Trophoblast cell (in vitro differentiated cells and primary cell): ENCODE results near the gene GFRA1.

ENCODE experiments used
- DNase-seq, 2 donors: peaks; one replicate each; pipeline ENCODE4 v3.0.0-alpha.2; 2016
- H2AFZ ChIP-seq: 2 replicates; pipeline ENCODE4 v1.6.1; 2013; ENCODE audit warnings: low read length, moderate library complexity, mild to moderate bottlenecking; ENCODE audit not compliant: insufficient read depth, poor library complexity
- H2AK5ac ChIP-seq: 2 replicates; pipeline ENCODE4 v1.6.1; 2013; ENCODE audit warnings: mild to moderate bottlenecking, low read length
- H2BK120ac ChIP-seq: 2 replicates; pipeline ENCODE4 v1.6.1; 2013; ENCODE audit warnings: low read length, mild to moderate bottlenecking, moderate library complexity; ENCODE audit not compliant: insufficient read depth, poor library complexity
- H2BK12ac ChIP-seq: 2 replicates; pipeline ENCODE4 v1.6.1; 2013; ENCODE audit warnings: mild to moderate bottlenecking, low read length, moderate library complexity
- H2BK5ac ChIP-seq: 2 replicates; pipeline ENCODE4 v1.6.1; 2013; ENCODE audit warnings: low read length, low read depth, moderate library complexity, mild to moderate bottlenecking; ENCODE audit not compliant: poor library complexity
- H3K14ac ChIP-seq: 2 replicates; pipeline ENCODE4 v1.6.1; 2013; ENCODE audit warnings: mild to moderate bottlenecking, low read length
- H3K18ac ChIP-seq: 2 replicates; pipeline ENCODE4 v1.6.1; 2013; ENCODE audit warnings: mild to moderate bottlenecking, low read length
- H3K23ac ChIP-seq: 2 replicates; pipeline ENCODE4 v1.6.1; 2013; ENCODE audit warnings: low read length
- H3K27ac ChIP-seq: 2 replicates; pipeline ENCODE4 v1.5.1; 2013; ENCODE audit warnings: low read depth, mild to moderate bottlenecking, inconsistent platforms, low read length, moderate library complexity
- H3K27me3 ChIP-seq: 2 replicates; pipeline ENCODE4 v1.6.1; 2013; ENCODE audit warnings: inconsistent platforms, mild to moderate bottlenecking, low read length, moderate library complexity; ENCODE audit not compliant: insufficient read depth
- H3K36me3 ChIP-seq, 2 experiments: 1 replicate in 1 of 2; 2 replicates in 1 of 2; pipeline ENCODE4 v1.6.1; 2013; ENCODE audit warnings: low read length in 2 of 2, mild to moderate bottlenecking in 2 of 2, moderate library complexity in 1 of 2; ENCODE audit not compliant: insufficient read depth in 2 of 2, control insufficient read depth in 1 of 2
- H3K4ac ChIP-seq: 2 replicates; pipeline ENCODE4 v1.6.1; 2013; ENCODE audit warnings: low read depth, mild to moderate bottlenecking, low read length, moderate library complexity
- H3K4me1 ChIP-seq, 2 experiments: 1 replicate in 1 of 2; 2 replicates in 1 of 2; pipeline ENCODE4 v1.6.1; 2013; ENCODE audit warnings: low read length in 2 of 2, mild to moderate bottlenecking in 2 of 2, moderate library complexity in 1 of 2; ENCODE audit not compliant: insufficient read depth in 2 of 2, control insufficient read depth in 1 of 2
- H3K4me2 ChIP-seq: 2 replicates; pipeline ENCODE4 v1.6.1; 2013; ENCODE audit warnings: inconsistent platforms, mild to moderate bottlenecking, low read length, moderate library complexity
- H3K4me3 ChIP-seq: 2 replicates; pipeline ENCODE4 v1.5.1; 2013; ENCODE audit warnings: mild to moderate bottlenecking, low read depth, low read length, inconsistent platforms
- H3K79me1 ChIP-seq: one replicate; pipeline ENCODE4 v1.6.1; 2013; ENCODE audit warnings: low read length
- H3K79me2 ChIP-seq: 2 replicates; pipeline ENCODE4 v1.6.1; 2013; ENCODE audit warnings: low read length, mild to moderate bottlenecking; ENCODE audit not compliant: control insufficient read depth, insufficient read depth, poor library complexity
- H3K9ac ChIP-seq: 2 replicates; pipeline ENCODE4 v1.6.1; 2013; ENCODE audit warnings: mild to moderate bottlenecking, low read length
- H3K9me3 ChIP-seq: 2 replicates; pipeline ENCODE4 v1.6.1; 2013; ENCODE audit warnings: low read depth, mild to moderate bottlenecking, control low read depth, inconsistent platforms, low read length; ENCODE audit not compliant: insufficient read depth
- H4K12ac ChIP-seq: 2 replicates; pipeline ENCODE4 v1.6.1; 2013; ENCODE audit warnings: low read depth, mild to moderate bottlenecking, low read length, moderate library complexity
- H4K8ac ChIP-seq: 2 replicates; pipeline ENCODE4 v1.6.1; 2013; ENCODE audit warnings: low read depth, mild to moderate bottlenecking, low read length, moderate library complexity
- H4K91ac ChIP-seq: one replicate; pipeline ENCODE4 v1.6.1; 2013; ENCODE audit warnings: low read depth, mild to moderate bottlenecking, low read length, moderate library complexity
- WGBS: extraction: QIAGEN DNeasy Blood & Tissue Kit; methylation state at CpG from one replicate; pipeline ENCODE4 v1.1.7; 2013; ENCODE audit warnings: missing lambda C conversion rate; ENCODE audit not compliant: insufficient read length, insufficient coverage; ENCODE audit errors: extremely low coverage; 5-methylcytosine and 5-hydroxymethylcytosine counted together

GFRA1 gene

GRCh38 chr10:116184512-116184794 is 88.6 kb downstream of the GFRA1 start:
- Histone ChIP-seq H3K23ac (no peak overlapping the region), H3K4ac (no peak overlapping the region), H3K79me2 (no peaks in the 10 kb centered on the region), H3K9me3 (no peaks in the 10 kb centered on the region), H4K91ac (no peak overlapping the region), H4K12ac (no peak overlapping the region), H2BK5ac (no peak overlapping the region), H3K14ac (no peak overlapping the region), H2BK120ac (no peak overlapping the region), H3K27ac (no peak overlapping the region), H3K27me3 (no peaks in the 10 kb centered on the region), H3K79me1 (no peaks in the 10 kb centered on the region), H3K36me3 (no peaks in the 10 kb centered on the region), H3K4me3 (no peak overlapping the region), H3K4me1 (no peaks in the 10 kb centered on the region), H3K4me2 (no peak overlapping the region), H2AFZ (no peak overlapping the region), H4K8ac (no peak overlapping the region), H2BK12ac (no peak overlapping the region), H3K9ac (no peak overlapping the region), H3K18ac (no peak overlapping the region), H2AK5ac (no peak overlapping the region)
- WGBS: no CpG with 5 or more reads among the region's 3 CpGs
- DNase-seq: no peak

GRCh38 chr10:116183733-116184511 is 89.1 kb downstream of the GFRA1 start:
- Histone ChIP-seq H3K18ac (no peak overlapping the region), H3K79me1 (no peaks in the 10 kb centered on the region), H2BK120ac (no peak overlapping the region), H2BK5ac (no peak overlapping the region), H4K91ac (no peak overlapping the region), H3K4me1 (no peaks in the 10 kb centered on the region), H3K79me2 (no peaks in the 10 kb centered on the region), H4K12ac (no peak overlapping the region), H4K8ac (no peak overlapping the region), H3K4me3 (no peak overlapping the region), H3K14ac (no peak overlapping the region), H3K27ac (no peak overlapping the region), H2BK12ac (no peak overlapping the region), H3K9ac (no peak overlapping the region), H2AFZ (no peak overlapping the region), H3K9me3 (no peaks in the 10 kb centered on the region), H3K4ac (no peak overlapping the region), H3K36me3 (no peaks in the 10 kb centered on the region), H3K27me3 (no peaks in the 10 kb centered on the region), H3K23ac (no peak overlapping the region), H3K4me2 (no peak overlapping the region), H2AK5ac (no peak overlapping the region)
- DNase-seq: peak in 1 of 2 donors; percentile 21
- no CpG with 5 or more reads among the region's 5 CpGs for WGBS

GRCh38 chr10:116182426-116182825 is 90.6 kb downstream of the GFRA1 start:
- no peak overlapping the region for H4K8ac ChIP-seq
- DNase-seq: no peak
- no peaks in the 10 kb centered on the region for H3K79me2 ChIP-seq
- no peak overlapping the region for H3K14ac ChIP-seq
- no peak overlapping the region for H4K12ac ChIP-seq
- H2BK120ac ChIP-seq: no peak overlapping the region
- H3K4me3 ChIP-seq: no peak overlapping the region
- H3K79me1 ChIP-seq: no peaks in the 10 kb centered on the region
- no peak overlapping the region for H4K91ac ChIP-seq
- H3K36me3 ChIP-seq: no peaks in the 10 kb centered on the region
- H3K4ac ChIP-seq: no peak overlapping the region
- H3K27ac ChIP-seq: no peak overlapping the region
- H2BK5ac ChIP-seq: no peak overlapping the region
- no peaks in the 10 kb centered on the region for H3K4me1 ChIP-seq
- H3K18ac ChIP-seq: no peak overlapping the region
- H3K9me3 ChIP-seq: no peaks in the 10 kb centered on the region
- H2BK12ac ChIP-seq: no peak overlapping the region
- no peaks in the 10 kb centered on the region for H3K27me3 ChIP-seq
- no CpG with 5 or more reads among the region's 2 CpGs for WGBS
- H2AFZ ChIP-seq: no peak overlapping the region
- H3K23ac ChIP-seq: no peak overlapping the region
- H3K4me2 ChIP-seq: no peak overlapping the region
- H2AK5ac ChIP-seq: no peak overlapping the region
- H3K9ac ChIP-seq: no peak overlapping the region

DNA sequence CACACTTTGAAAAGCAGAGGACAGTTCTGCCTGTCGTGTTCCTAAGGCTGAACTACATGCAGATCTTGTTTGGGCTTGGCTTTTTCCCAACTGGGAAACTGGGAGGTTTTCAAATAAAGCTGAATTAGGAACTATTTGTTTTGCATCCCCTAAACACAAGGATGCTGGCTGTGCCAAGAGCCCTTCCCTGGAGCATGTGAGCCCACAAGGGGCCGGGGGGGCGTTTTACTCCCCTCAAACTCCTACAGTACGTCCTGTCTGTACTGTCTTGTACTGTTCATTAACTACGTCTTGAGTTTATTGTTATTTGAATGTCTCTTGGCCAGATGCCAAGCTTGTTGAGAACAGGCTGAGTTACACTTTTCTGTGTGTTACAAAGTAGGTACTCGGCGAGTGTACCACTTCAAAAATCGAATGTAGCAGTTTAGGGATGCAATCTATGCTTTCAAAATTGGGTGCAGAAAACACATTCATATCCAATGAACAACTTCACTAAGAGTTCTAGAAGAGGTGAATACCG is 94.9 kb downstream of the GFRA1 start:
- H3K79me2 ChIP-seq: no peaks in the 10 kb centered on the region
- no peak overlapping the region for H3K14ac ChIP-seq
- H3K4me3 ChIP-seq: no peak overlapping the region
- no peak overlapping the region for H2AK5ac ChIP-seq
- no peak overlapping the region for H2BK12ac ChIP-seq
- no peak overlapping the region for H4K8ac ChIP-seq
- H3K23ac ChIP-seq: no peak overlapping the region
- no peaks in the 10 kb centered on the region for H3K27me3 ChIP-seq
- no peak for DNase-seq
- H2BK120ac ChIP-seq: no peak overlapping the region
- H2BK5ac ChIP-seq: no peak overlapping the region
- H3K4me2 ChIP-seq: no peak overlapping the region
- no peaks in the 10 kb centered on the region for H3K79me1 ChIP-seq
- no peaks in the 10 kb centered on the region for H3K9me3 ChIP-seq
- no CpG with 5 or more reads among the region's 9 CpGs for WGBS
- H3K36me3 ChIP-seq: no peaks in the 10 kb centered on the region
- no peak overlapping the region for H3K18ac ChIP-seq
- H3K27ac ChIP-seq: no peak overlapping the region
- no peaks in the 10 kb centered on the region for H3K4me1 ChIP-seq
- H2AFZ ChIP-seq: no peak overlapping the region
- no peak overlapping the region for H3K9ac ChIP-seq
- H4K91ac ChIP-seq: no peak overlapping the region
- no peak overlapping the region for H3K4ac ChIP-seq
- no peak overlapping the region for H4K12ac ChIP-seq
